ENCODE results near the gene LCN2.
A peak's percentile ranks its signal among the peaks of the same experiment; 100 is the strongest.

The LCN2 gene

DNA sequence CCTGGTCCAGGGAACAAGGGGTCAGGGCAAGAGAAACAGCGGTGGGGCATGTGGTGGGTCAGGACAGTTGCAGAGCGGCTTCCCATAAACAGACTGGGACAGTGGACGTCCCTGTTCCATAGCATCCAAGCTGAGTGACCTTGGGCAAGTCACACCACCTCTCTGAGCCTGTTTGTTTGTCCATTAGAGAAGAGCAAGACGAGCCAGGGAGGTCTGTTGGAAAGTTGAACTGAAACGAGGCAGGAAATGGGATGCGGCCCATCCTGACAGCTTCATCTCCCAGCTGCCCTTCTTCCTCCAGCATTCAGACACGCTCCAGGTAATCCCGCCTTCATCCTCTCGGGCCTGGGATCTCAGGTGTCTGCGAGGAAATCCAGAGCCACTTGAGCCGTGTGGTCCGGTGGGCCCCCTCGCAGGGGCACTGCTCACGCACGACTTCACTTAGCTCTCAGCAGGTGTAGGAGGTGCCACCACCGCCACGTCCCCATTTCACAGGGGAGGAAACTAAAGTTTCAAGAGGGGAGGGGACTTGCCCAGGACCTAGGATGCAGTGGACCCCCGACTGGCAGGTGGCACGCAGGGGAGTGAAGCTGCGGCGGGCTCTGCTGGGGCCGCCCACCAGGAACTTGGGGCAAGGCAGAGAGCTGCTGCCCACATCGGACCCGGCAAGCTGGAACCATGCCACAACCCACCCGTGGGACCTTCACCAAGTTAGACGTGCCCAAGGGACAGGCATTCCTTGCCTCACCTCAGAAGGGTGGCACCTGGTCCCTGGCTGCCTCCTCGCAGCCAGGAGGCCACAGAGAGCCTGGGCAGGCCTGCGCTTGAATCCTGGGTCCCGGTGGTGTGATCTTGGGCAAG, 34.7 kb upstream of the LCN2 start:
- DNase-seq (ENCODE audit: low read depth, low spot score), result no peak
- H3K27ac ChIP-seq, result no peak overlapping the region

GRCh38 chr9:128115187-128116103, 33.8 kb upstream of the LCN2 start:
- DNase-seq (ENCODE audit: low read depth, low spot score), result no peak
- no peak overlapping the region for H3K27ac ChIP-seq

GRCh38 chr9:128116104-128117083, 32.9 kb upstream of the LCN2 start:
- DNase-seq (ENCODE audit: low read depth, low spot score), result no peak
- H3K27ac ChIP-seq, result no peak overlapping the region

- DNase-seq (ENCODE audit: low read depth, low spot score), result no peak
- H3K27ac ChIP-seq, result no peak overlapping the region
Measured at GRCh38 chr9:128117613-128118471, 31.4 kb upstream of the LCN2 start.

- no peak overlapping the region for H3K27ac ChIP-seq
- no peak for DNase-seq (ENCODE audit: low read depth, low spot score)
Measured at GRCh38 chr9:128118472-128118857, 30.8 kb upstream of the LCN2 start.

DNA sequence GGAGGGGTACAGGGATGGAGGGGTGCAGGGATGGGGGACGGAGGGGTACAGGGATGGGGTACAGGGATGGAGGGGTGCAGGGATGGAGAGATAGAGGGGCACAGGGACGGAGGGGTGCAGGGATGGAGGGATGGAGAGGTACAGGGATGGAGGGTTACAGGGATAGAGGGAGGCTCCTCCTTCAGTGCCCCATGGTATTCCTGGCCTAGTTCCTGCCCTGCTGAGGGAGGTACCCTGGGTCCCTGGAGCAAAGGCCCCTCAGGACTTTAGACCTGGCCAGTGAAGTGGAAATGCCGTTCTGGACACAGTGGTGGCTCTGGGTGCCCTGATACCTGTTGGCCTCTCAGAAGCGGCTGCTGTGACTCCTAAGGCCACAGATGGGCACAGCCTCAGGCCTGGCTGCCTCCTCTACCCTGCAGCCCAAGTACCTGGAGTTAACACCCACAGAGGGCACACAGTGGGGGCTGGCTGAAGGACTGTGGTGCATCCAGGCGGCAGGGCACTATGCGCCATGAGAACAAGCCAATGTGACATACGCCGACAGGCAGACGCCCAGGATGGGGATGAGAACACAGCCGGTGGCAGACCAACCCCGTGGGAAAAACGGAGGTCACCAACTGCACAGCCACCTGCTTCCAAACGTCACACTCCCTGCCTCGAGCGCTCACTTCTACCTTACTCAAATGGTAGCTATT, 30.1 kb upstream of the LCN2 start:
- no peak for DNase-seq (ENCODE audit: low read depth, low spot score)
- H3K27ac ChIP-seq, result no peak overlapping the region

DNA sequence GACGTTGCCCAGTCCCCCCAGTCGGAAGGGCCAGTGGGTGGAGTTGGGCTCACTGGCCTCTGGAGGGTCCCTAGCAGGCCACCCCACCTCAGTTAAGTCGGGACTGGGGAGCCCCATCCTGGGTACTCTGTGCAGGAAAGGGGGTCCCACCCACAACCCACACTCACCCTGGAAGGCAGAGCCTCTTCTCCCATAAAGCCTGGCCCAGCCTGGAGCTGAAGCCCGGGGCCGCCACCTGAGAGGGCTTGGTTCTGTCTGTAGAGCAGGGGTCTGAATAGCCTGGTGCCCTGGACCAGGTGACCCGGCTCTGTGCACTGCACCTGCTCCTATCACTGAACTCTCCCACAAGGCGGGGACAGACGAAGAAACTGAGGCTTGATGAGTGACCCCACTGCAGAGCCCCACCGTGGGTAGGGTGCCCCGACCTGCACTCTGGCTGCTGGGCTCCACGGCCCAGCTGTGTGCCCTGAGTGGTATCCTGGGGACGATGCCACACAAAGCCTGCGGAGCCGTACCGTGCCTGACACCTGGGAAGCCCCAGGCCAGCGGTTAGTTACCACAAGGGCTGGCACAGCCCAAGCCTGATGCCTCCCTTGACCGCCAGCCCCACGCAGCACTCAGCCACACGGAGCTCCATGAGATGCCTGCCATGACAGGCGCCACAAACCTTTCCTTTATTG, 29.1 kb upstream of the LCN2 start:
- no peak for DNase-seq (ENCODE audit: low read depth, low spot score)
- H3K27ac ChIP-seq, result no peak overlapping the region

- H3K27ac ChIP-seq, result no peak overlapping the region
- no peak for DNase-seq (ENCODE audit: low read depth, low spot score)
Measured at GRCh38 chr9:128120741-128121465, 28.4 kb upstream of the LCN2 start.

DNA sequence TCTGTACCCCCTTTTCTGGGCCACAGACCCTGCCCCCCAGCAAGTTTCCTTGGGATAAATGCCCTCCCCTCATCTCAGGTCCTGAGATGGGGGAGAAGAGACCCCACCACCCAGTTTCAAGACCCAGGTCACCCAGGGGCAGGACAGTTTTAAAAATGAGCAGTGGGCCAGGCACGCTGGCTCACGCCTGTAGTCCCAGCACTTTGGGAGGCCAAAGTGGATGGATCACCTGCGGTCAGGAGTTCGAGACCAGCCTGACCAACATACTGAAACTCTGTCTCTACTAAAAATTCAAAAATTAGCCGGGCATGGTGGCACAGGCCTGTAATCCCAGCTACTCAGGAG, 27.8 kb upstream of the LCN2 start:
- DNase-seq (ENCODE audit: low read depth, low spot score), result no peak
- no peak overlapping the region for H3K27ac ChIP-seq

DNA sequence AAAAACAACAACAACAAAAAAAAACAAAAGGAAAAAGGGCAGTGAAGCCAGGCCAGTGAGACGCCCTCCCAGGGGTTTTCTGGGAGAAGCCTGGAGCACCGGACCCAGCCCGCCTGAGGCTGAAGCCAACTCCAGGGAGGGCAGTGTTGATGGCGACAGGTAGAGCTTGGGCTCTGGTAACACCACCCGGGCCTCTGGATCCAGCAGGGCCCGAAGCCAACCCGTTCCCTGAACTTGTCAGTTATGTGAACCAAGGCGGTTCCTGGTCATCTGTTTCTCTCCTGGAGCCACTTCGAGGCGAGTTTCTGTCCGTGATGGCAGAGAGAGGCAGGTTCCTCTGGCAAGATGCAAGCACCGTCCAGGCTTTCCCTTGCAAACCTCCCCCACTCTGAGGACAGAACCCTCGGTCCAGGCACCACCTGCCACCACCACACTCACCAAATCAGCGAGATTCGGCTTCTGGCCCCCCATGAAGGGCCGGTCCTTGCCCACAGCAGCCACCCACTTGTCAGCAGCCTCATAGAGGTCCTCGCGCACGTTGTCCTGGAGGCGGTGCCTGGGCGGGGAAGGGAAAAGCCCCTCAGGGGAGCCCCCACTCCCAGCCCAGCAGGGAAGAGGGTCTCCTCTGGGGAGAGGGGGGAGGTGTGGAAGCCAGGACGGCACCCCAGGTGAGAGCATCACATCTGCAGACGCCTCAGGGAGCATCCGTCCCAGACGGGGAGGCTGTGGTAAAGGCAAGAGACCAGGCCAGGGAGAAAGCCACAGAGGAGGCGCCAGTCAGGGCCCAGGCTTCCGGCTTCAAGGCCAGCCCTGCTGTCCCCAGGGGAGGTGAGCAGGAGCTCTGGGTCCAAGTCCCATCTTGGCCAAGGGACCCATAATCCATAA, 27.1 kb upstream of the LCN2 start:
- no peak for DNase-seq (ENCODE audit: low read depth, low spot score)
- no peak overlapping the region for H3K27ac ChIP-seq

GRCh38 chr9:128122809-128123175, 26.5 kb upstream of the LCN2 start:
- H3K27ac ChIP-seq, result no peak overlapping the region
- DNase-seq (ENCODE audit: low read depth, low spot score), result no peak

- H3K27ac ChIP-seq, result no peak overlapping the region
- DNase-seq (ENCODE audit: low read depth, low spot score), result no peak
Measured at GRCh38 chr9:128123451-128124080, 25.7 kb upstream of the LCN2 start.

DNA sequence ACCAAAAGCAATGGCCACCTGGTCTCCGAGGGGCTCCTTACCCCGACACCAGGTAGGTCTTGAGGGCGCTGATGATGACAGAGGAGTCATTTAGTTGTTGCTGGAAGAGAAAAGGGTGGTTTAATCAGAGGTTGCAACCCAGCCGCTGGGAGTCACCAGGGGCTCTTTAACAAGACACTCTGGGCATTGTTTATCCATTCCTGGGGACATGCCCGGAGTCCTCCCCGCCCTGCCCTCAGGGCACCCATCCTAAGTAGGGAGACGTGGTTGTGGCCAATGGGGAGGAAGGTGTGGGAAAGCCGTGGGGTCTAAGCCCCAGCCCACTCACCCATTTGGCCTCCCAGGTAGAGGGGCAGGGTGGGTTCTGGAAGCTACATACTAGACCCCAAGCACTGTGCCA, 24.8 kb upstream of the LCN2 start:
- no peak overlapping the region for H3K27ac ChIP-seq
- DNase-seq (ENCODE audit: low read depth, low spot score), result no peak

DNA sequence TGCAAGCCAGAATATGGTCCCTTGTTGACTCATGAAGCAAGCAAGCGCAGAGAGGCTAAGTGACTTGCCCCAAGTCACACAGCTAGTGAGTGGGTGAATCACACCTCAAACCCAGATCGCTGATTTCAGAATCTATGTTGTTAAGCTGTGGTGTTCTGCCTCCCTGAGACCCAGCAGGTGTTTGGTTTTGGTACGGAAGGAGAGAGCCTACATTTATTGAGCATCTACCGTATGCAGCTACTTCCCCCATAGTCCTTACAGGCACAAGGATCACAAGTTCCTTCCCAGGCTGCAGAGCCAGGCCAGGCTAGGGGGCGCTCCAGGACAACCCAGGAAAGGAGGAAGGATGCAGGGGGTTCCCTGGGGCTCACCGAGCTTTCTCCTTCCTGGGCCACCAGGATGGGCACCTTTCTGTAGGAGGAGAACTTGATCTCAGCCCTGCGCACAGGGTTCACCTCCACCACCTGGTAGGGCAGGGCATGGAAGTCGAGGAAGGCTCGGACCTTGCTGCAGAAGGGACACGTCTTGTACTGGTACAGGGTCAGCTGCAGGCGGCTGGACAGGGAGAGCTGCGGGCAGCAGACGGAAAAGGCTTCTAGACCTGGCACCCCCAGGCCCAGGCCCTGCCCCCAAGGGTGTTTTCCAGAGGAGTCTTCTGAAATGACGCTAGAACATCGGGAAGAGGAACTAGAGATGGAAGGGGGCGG, 24.2 kb upstream of the LCN2 start:
- DNase-seq (ENCODE audit: low read depth, low spot score), result no peak
- no peak overlapping the region for H3K27ac ChIP-seq

DNA sequence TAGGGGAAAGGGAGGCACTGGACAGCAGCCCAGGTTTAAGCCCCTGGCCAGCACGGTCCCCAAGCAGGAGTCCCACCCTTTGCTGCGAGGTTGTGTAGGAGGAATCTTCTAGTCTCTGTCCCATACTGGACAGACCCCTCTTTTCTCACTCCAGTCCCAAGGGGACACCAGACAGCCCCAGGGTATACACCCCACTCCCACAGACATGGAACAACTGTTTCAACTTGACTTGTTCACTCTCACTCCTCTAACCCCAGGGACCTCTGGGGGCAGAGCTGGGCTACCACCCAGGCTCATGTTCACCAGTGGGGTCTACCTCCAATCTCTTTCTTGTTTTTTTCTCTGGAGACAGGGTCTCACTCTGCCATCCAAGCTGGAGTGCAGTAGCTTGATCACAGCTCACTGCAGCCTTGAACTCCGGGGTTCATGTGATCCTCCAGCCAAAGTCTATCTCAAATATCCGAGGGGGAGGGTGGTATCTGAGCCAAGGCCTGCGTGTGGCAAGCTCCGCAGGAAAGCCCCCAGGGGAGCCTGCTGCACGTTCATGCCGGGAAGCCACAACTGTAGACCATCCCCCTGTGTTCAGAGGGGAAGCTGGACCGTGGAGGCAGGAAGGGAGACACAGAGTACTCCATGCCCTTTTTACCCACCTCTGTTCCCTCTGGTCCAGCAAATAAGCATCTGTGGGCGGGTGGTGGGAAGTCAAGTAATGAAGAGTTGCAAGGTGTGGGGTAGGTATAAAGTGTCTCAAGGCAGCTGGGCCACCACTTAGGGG, 23.5 kb upstream of the LCN2 start:
- no peak for DNase-seq (ENCODE audit: low read depth, low spot score)
- H3K27ac ChIP-seq, result peak overlapping the region; percentile 93
